GM23338 (cell line): ENCODE measurements around the gene RAB5B. TPM values are rescaled to one million over a fixed set of nuclear protein-coding genes. Genes with fewer than 3 reads are reported as not detected.

Experiments
- ATAC-seq: fragments of 200-7000 bp; cut with Tn5 transposase; 3 replicates; pipeline ENCODE4 v1.9.1; 2020
- DNase-seq: peaks from one replicate; pipeline ENCODE4 v3.0.0-alpha.2; 2015; ENCODE audit warnings: low spot score
- H2AFZ ChIP-seq: fragments of 200-600 bp; sonication (generic); 2 replicates; pipeline ENCODE4 v1.8.0; 2016; ENCODE audit warnings: antibody characterized with exemption, mild to moderate bottlenecking, moderate library complexity
- H3F3A ChIP-seq: fragments of 200-600 bp; sonication (generic); replicated peaks from 2 replicates; pipeline ENCODE4 v1.8.0; 2017; ENCODE audit warnings: antibody characterized with exemption, mixed run types, low read depth
- H3K27ac ChIP-seq: fragments of 200-600 bp; sonication (generic); 2 replicates; pipeline ENCODE4 v1.6.1; 2016; ENCODE audit warnings: low read depth
- H3K27me3 ChIP-seq: fragments of 200-600 bp; sonication (generic); 2 replicates; pipeline ENCODE4 v1.8.0; 2016; ENCODE audit warnings: mild to moderate bottlenecking, mixed run types, moderate library complexity; ENCODE audit not compliant: insufficient read depth
- H3K36me3 ChIP-seq: fragments of 200-600 bp; sonication (generic); 2 replicates; pipeline ENCODE4 v1.8.0; 2016; ENCODE audit warnings: mild to moderate bottlenecking; ENCODE audit not compliant: insufficient read depth
- H3K4me1 ChIP-seq: fragments of 200-600 bp; sonication (generic); 2 replicates; pipeline ENCODE4 v1.8.0; 2016; ENCODE audit warnings: mild to moderate bottlenecking, moderate library complexity; ENCODE audit not compliant: insufficient read depth
- H3K4me2 ChIP-seq: fragments of 200-600 bp; sonication (generic); 2 replicates; pipeline ENCODE4 v1.7.1; 2017; ENCODE audit warnings: mixed run types
- H3K4me3 ChIP-seq: fragments of 200-600 bp; sonication (generic); 2 replicates; pipeline ENCODE4 v1.6.1; 2016; ENCODE audit warnings: mixed run types
- H3K79me2 ChIP-seq: fragments of 200-600 bp; sonication (generic); replicated peaks from 2 replicates; pipeline ENCODE4 v1.8.0; 2017; ENCODE audit warnings: mild to moderate bottlenecking; ENCODE audit not compliant: insufficient read depth
- H3K9me2 ChIP-seq: fragments of 200-600 bp; sonication (generic); 2 replicates; pipeline ENCODE4 v1.8.0; 2017; ENCODE audit not compliant: insufficient read depth
- H4K20me1 ChIP-seq: fragments of 200-600 bp; sonication (generic); replicated peaks from 2 replicates; pipeline ENCODE4 v1.8.0; 2017; ENCODE audit warnings: mild to moderate bottlenecking; ENCODE audit not compliant: insufficient read depth
- H3K27ac Mint-ChIP-seq: 2 replicates; pipeline ENCODE4 v1.8.0; 2020; ENCODE audit warnings: inconsistent platforms, mild to moderate bottlenecking, moderate library complexity, mixed read lengths
- H3K27me3 Mint-ChIP-seq: 3 replicates; pipeline ENCODE4 v1.8.0; 2022; ENCODE audit warnings: low read depth, mild to moderate bottlenecking, moderate library complexity, mixed read lengths, inconsistent platforms; ENCODE audit not compliant: insufficient read depth, poor library complexity
- H3K36me3 Mint-ChIP-seq: 3 replicates; pipeline ENCODE4 v1.8.0; 2021; ENCODE audit warnings: low read depth, mild to moderate bottlenecking, inconsistent platforms, moderate library complexity, mixed read lengths
- H3K4me1 Mint-ChIP-seq: 3 replicates; pipeline ENCODE4 v1.8.0; 2020; ENCODE audit warnings: mild to moderate bottlenecking, inconsistent platforms, mixed read lengths
- H3K4me3 Mint-ChIP-seq: 3 replicates; pipeline ENCODE4 v1.8.0; 2021; ENCODE audit warnings: moderate library complexity, mild to moderate bottlenecking, inconsistent platforms, mixed read lengths
- H3K9me3 Mint-ChIP-seq: 3 replicates; pipeline ENCODE4 v1.8.0; 2020; ENCODE audit warnings: moderate library complexity, mild to moderate bottlenecking, inconsistent platforms, mixed read lengths
- CREB1 ChIP-seq: fragments of 250-450 bp; sonication (Bioruptor Pico); IDR thresholded peaks from 2 replicates; pipeline ENCODE4 v1.5.0; 2020; ENCODE audit warnings: low read depth, mild to moderate bottlenecking, moderate library complexity
- EZH2 ChIP-seq: fragments of 200-600 bp; sonication (generic); IDR thresholded peaks from one replicate; pipeline ENCODE4 v1.8.0; 2017; ENCODE audit warnings: antibody characterized with exemption, mild to moderate bottlenecking, low read depth; ENCODE audit not compliant: unreplicated experiment
- EZH2phosphoT487 ChIP-seq: fragments of 200-600 bp; sonication (generic); IDR thresholded peaks from one replicate; pipeline ENCODE4 v1.8.1; 2018; ENCODE audit warnings: antibody characterized with exemption; ENCODE audit not compliant: unreplicated experiment
- JUNB ChIP-seq: IDR thresholded peaks from one replicate; pipeline ENCODE4 v1.6.1; 2016; ENCODE audit warnings: antibody characterized with exemption; ENCODE audit not compliant: unreplicated experiment
- NANOG ChIP-seq: IDR thresholded peaks from 2 replicates; pipeline ENCODE4 v1.6.1; 2016; ENCODE audit warnings: antibody characterized with exemption, borderline replicate concordance
- POLR2AphosphoS5 ChIP-seq: IDR thresholded peaks from 2 replicates; pipeline ENCODE4 v1.6.1; 2016; ENCODE audit warnings: antibody characterized with exemption, low read depth
- STAT1 ChIP-seq: IDR thresholded peaks from one replicate; pipeline ENCODE4 v1.6.1; 2016; ENCODE audit warnings: antibody characterized with exemption; ENCODE audit not compliant: unreplicated experiment
- ZNF114 ChIP-seq: fragments of 250-450 bp; sonication (Bioruptor Pico); IDR thresholded peaks from 2 replicates; pipeline ENCODE4 v1.5.0; 2020; ENCODE audit warnings: mild to moderate bottlenecking, moderate library complexity
- ZNF331 ChIP-seq: fragments of 250-450 bp; sonication (Bioruptor Pico); IDR thresholded peaks from 2 replicates; pipeline ENCODE4 v1.5.0; 2020; ENCODE audit warnings: low read depth, mild to moderate bottlenecking, moderate library complexity
- polyA plus RNA-seq: library from polyadenylated mRNA; unstranded; fragments of >200 nt; fragmentation: Nextera tagmentation; extraction: Ambion mirVana; gene quantifications from 2 replicates; pipeline ENCODE4 v1.2.1, GENCODE V29; 2016
- total RNA-seq: library from RNA; depleted of rRNA; stranded (reverse); fragments of >200 nt; shearing (Covaris generic); gene quantifications from 2 replicates; pipeline ENCODE4 v1.2.3, GENCODE V29; 2014
- TF ChIP-seq, protein P1 (sequence below): IDR thresholded peaks from one replicate; pipeline ENCODE4 v1.6.1; 2018; ENCODE audit warnings: antibody characterized with exemption; ENCODE audit not compliant: unreplicated experiment
- TF ChIP-seq, protein P2 (sequence below), 2 experiments: fragments of 200-600 bp in 1 of 2; sonication (generic) in 1 of 2; conservative IDR thresholded peaks; 2 replicates each; pipeline versions ENCODE4 v1.5.1 to v1.6.1; 2016 to 2017; ENCODE audit warnings: antibody characterized with exemption in 2 of 2, low read depth in 2 of 2, mild to moderate bottlenecking in 2 of 2, moderate library complexity in 1 of 2
- TF ChIP-seq, protein P3 (sequence below): IDR thresholded peaks from 2 replicates; pipeline ENCODE4 v1.6.1; 2016; ENCODE audit warnings: antibody characterized with exemption
- TF ChIP-seq, protein P4 (sequence below): fragments of 250-450 bp; sonication (Bioruptor Pico); IDR thresholded peaks from 2 replicates; pipeline ENCODE4 v1.5.0; 2020; ENCODE audit warnings: mild to moderate bottlenecking, moderate library complexity

Gene RAB5B
- total and polyA plus RNA-seq, 2 experiments from 2014 or later = 19.7 to 46.5 TPM

DNA sequence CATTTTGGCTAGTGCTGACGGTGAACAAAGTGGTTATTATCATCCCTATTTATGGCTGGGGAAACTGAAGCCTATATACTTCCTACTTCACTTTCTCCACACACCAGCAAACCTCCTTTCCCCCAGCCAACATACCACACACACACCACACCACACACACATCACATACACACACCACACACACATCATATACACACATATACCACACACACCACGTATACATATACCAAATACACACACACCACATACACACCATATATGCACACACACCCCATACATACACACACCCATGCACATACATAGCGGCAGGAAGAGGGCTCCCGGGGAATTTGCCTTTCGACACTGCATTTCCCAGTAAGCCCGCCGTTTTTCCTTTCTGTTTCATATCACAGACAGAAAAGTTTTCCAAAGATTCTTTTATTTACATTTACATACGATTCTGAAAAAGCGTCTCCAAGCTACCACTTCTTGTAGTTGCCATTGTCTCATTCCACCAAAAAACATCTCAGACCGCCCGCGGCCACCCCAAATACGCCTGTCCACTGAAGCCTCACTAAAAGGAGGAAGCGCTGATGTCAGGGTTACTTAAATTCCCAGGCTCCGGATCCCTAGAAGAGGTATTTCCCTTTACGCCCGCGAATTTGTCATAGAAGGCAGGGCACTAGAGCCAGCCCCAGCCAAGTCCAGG lies 823 bp upstream of the RAB5B start:
- Histone ChIP-seq H3K4me3 (peak overlapping the region; percentile 47), H3K9me2 (no peaks in the 10 kb centered on the region), H3F3A (no peaks in the 10 kb centered on the region; the same call in 1 of the 2 replicates), H4K20me1 (peaks cover 6% of the 10 kb centered on the region; the same call in 1 of the 2 replicates), H3K27me3 (no peaks in the 10 kb centered on the region), H3K36me3 (0 out of 2 replicates have a peak, but pooled peaks cover 8% of the 10 kb centered on the region), H3K4me2 (peak overlapping the region; percentile 69), H2AFZ (no peak overlapping the region), H3K27ac (peak overlapping the region; percentile 82), H3K4me1 (peaks cover 8% of the 10 kb centered on the region), H3K79me2 (peaks cover 44% of the 10 kb centered on the region)
- Mint-ChIP-seq H3K27ac (no peak overlapping the region), H3K4me3 (no peak overlapping the region), H3K36me3 (peaks cover 29% of the 10 kb centered on the region), H3K27me3 (peaks cover 1% of the 10 kb centered on the region), H3K9me3 (no peaks in the 10 kb centered on the region), H3K4me1 (peaks cover 10% of the 10 kb centered on the region)
- DNase-seq = no peak
- TF ChIP-seq POLR2AphosphoS5 = no peak
- TF ChIP-seq EZH2phosphoT487 = no peak
- TF ChIP-seq ZNF114 = no peak
- TF ChIP-seq JUNB = no peak
- no peak for TF ChIP-seq CREB1 (CRISPR knock-in tag)
- no peak for TF ChIP-seq EZH2
- TF ChIP-seq, protein P1, sequence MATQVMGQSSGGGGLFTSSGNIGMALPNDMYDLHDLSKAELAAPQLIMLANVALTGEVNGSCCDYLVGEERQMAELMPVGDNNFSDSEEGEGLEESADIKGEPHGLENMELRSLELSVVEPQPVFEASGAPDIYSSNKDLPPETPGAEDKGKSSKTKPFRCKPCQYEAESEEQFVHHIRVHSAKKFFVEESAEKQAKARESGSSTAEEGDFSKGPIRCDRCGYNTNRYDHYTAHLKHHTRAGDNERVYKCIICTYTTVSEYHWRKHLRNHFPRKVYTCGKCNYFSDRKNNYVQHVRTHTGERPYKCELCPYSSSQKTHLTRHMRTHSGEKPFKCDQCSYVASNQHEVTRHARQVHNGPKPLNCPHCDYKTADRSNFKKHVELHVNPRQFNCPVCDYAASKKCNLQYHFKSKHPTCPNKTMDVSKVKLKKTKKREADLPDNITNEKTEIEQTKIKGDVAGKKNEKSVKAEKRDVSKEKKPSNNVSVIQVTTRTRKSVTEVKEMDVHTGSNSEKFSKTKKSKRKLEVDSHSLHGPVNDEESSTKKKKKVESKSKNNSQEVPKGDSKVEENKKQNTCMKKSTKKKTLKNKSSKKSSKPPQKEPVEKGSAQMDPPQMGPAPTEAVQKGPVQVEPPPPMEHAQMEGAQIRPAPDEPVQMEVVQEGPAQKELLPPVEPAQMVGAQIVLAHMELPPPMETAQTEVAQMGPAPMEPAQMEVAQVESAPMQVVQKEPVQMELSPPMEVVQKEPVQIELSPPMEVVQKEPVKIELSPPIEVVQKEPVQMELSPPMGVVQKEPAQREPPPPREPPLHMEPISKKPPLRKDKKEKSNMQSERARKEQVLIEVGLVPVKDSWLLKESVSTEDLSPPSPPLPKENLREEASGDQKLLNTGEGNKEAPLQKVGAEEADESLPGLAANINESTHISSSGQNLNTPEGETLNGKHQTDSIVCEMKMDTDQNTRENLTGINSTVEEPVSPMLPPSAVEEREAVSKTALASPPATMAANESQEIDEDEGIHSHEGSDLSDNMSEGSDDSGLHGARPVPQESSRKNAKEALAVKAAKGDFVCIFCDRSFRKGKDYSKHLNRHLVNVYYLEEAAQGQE = no peak
- TF ChIP-seq, protein P2, sequence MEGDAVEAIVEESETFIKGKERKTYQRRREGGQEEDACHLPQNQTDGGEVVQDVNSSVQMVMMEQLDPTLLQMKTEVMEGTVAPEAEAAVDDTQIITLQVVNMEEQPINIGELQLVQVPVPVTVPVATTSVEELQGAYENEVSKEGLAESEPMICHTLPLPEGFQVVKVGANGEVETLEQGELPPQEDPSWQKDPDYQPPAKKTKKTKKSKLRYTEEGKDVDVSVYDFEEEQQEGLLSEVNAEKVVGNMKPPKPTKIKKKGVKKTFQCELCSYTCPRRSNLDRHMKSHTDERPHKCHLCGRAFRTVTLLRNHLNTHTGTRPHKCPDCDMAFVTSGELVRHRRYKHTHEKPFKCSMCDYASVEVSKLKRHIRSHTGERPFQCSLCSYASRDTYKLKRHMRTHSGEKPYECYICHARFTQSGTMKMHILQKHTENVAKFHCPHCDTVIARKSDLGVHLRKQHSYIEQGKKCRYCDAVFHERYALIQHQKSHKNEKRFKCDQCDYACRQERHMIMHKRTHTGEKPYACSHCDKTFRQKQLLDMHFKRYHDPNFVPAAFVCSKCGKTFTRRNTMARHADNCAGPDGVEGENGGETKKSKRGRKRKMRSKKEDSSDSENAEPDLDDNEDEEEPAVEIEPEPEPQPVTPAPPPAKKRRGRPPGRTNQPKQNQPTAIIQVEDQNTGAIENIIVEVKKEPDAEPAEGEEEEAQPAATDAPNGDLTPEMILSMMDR (conservative IDR thresholded peaks at IDR 0.05; ENCODE audit: low read depth in 2 of 2) = no peak
- TF ChIP-seq ZNF331 (CRISPR knock-in tag) = no peak
- TF ChIP-seq NANOG = no peak
- TF ChIP-seq, protein P3, sequence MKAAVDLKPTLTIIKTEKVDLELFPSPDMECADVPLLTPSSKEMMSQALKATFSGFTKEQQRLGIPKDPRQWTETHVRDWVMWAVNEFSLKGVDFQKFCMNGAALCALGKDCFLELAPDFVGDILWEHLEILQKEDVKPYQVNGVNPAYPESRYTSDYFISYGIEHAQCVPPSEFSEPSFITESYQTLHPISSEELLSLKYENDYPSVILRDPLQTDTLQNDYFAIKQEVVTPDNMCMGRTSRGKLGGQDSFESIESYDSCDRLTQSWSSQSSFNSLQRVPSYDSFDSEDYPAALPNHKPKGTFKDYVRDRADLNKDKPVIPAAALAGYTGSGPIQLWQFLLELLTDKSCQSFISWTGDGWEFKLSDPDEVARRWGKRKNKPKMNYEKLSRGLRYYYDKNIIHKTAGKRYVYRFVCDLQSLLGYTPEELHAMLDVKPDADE = no peak
- TF ChIP-seq, protein P4, sequence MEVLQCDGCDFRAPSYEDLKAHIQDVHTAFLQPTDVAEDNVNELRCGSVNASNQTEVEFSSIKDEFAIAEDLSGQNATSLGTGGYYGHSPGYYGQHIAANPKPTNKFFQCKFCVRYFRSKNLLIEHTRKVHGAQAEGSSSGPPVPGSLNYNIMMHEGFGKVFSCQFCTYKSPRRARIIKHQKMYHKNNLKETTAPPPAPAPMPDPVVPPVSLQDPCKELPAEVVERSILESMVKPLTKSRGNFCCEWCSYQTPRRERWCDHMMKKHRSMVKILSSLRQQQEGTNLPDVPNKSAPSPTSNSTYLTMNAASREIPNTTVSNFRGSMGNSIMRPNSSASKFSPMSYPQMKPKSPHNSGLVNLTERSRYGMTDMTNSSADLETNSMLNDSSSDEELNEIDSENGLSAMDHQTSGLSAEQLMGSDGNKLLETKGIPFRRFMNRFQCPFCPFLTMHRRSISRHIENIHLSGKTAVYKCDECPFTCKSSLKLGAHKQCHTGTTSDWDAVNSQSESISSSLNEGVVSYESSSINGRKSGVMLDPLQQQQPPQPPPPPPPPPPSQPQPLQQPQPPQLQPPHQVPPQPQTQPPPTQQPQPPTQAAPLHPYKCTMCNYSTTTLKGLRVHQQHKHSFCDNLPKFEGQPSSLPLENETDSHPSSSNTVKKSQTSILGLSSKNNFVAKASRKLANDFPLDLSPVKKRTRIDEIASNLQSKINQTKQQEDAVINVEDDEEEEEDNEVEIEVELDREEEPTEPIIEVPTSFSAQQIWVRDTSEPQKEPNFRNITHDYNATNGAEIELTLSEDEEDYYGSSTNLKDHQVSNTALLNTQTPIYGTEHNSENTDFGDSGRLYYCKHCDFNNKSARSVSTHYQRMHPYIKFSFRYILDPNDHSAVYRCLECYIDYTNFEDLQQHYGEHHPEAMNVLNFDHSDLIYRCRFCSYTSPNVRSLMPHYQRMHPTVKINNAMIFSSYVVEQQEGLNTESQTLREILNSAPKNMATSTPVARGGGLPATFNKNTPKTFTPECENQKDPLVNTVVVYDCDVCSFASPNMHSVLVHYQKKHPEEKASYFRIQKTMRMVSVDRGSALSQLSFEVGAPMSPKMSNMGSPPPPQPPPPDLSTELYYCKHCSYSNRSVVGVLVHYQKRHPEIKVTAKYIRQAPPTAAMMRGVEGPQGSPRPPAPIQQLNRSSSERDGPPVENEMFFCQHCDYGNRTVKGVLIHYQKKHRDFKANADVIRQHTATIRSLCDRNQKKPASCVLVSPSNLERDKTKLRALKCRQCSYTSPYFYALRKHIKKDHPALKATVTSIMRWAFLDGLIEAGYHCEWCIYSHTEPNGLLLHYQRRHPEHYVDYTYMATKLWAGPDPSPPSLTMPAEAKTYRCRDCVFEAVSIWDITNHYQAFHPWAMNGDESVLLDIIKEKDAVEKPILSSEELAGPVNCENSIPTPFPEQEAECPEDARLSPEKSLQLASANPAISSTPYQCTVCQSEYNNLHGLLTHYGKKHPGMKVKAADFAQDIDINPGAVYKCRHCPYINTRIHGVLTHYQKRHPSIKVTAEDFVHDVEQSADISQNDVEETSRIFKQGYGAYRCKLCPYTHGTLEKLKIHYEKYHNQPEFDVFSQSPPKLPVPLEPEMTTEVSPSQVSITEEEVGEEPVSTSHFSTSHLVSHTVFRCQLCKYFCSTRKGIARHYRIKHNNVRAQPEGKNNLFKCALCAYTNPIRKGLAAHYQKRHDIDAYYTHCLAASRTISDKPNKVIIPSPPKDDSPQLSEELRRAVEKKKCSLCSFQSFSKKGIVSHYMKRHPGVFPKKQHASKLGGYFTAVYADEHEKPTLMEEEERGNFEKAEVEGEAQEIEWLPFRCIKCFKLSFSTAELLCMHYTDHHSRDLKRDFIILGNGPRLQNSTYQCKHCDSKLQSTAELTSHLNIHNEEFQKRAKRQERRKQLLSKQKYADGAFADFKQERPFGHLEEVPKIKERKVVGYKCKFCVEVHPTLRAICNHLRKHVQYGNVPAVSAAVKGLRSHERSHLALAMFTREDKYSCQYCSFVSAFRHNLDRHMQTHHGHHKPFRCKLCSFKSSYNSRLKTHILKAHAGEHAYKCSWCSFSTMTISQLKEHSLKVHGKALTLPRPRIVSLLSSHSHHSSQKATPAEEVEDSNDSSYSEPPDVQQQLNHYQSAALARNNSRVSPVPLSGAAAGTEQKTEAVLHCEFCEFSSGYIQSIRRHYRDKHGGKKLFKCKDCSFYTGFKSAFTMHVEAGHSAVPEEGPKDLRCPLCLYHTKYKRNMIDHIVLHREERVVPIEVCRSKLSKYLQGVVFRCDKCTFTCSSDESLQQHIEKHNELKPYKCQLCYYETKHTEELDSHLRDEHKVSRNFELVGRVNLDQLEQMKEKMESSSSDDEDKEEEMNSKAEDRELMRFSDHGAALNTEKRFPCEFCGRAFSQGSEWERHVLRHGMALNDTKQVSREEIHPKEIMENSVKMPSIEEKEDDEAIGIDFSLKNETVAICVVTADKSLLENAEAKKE (CRISPR knock-in tag) = no peak
- TF ChIP-seq STAT1 = no peak
- ATAC-seq = no peak
